ENCODE measurements around the gene CCDC30.

CCDC30 gene

GRCh38 chr1:42669936-42670335 lies 206.8 kb downstream of the CCDC30 start:
- H3K4me3 ChIP-seq (ENCODE audit: low read depth, low read length), result no peak overlapping the region
- no peak for DNase-seq (ENCODE audit: low read depth)
- no peak for TF ChIP-seq CTCF (conservative IDR thresholded peaks at IDR 0.05; ENCODE audit: low read depth, low read length)

- no peak for TF ChIP-seq CTCF (conservative IDR thresholded peaks at IDR 0.05; ENCODE audit: low read depth, low read length)
- DNase-seq (ENCODE audit: low read depth), result no peak
- H3K4me3 ChIP-seq (ENCODE audit: low read depth, low read length), result no peak overlapping the region
These were observed 207.3 kb downstream of the CCDC30 start for GRCh38 chr1:42670425-42670824.

- peak; percentile 34 for DNase-seq (ENCODE audit: low read depth)
- H3K4me3 ChIP-seq (ENCODE audit: low read depth, low read length), result no peak overlapping the region
- TF ChIP-seq CTCF (conservative IDR thresholded peaks at IDR 0.05; ENCODE audit: low read depth, low read length), result no peak
These were observed 211.1 kb downstream of the CCDC30 start for GRCh38 chr1:42674214-42674613.

GRCh38 chr1:42674682-42675081 lies 211.6 kb downstream of the CCDC30 start:
- DNase-seq (ENCODE audit: low read depth), result no peak
- TF ChIP-seq CTCF (conservative IDR thresholded peaks at IDR 0.05; ENCODE audit: low read depth, low read length), result no peak

GRCh38 chr1:42675467-42675866 lies 212.4 kb downstream of the CCDC30 start:
- no peak for TF ChIP-seq CTCF (conservative IDR thresholded peaks at IDR 0.05; ENCODE audit: low read depth, low read length)
- no peak for DNase-seq (ENCODE audit: low read depth)
- H3K4me3 ChIP-seq (ENCODE audit: low read depth, low read length), result no peak overlapping the region

More at GRCh38 chr1:42674682-42675081, 211.6 kb downstream of the CCDC30 start:
- H3K4me3 ChIP-seq (ENCODE audit: low read depth, low read length), result no peak overlapping the region

GRCh38 chr1:42676534-42677087 lies 213.5 kb downstream of the CCDC30 start:
- TF ChIP-seq CTCF (conservative IDR thresholded peaks at IDR 0.05; ENCODE audit: low read depth, low read length), result no peak
- H3K4me3 ChIP-seq (ENCODE audit: low read depth, low read length), result no peak overlapping the region

GRCh38 chr1:42679364-42679983 lies 216.4 kb downstream of the CCDC30 start:
- no peak overlapping the region for H3K4me3 ChIP-seq (ENCODE audit: low read depth, low read length)
- no peak for TF ChIP-seq CTCF (conservative IDR thresholded peaks at IDR 0.05; ENCODE audit: low read depth, low read length)
- DNase-seq (ENCODE audit: low read depth), result peak; percentile 30

More at GRCh38 chr1:42676534-42677087, 213.5 kb downstream of the CCDC30 start:
- DNase-seq (ENCODE audit: low read depth), result no peak

Measured in choroid plexus epithelial cell (primary cell).